DND-41 (cell line): Measurements from ENCODE around the gene TXNDC16.

Experiments used
- ATAC-seq: fragments of 200-7000 bp; cut with Tn5 transposase; 3 replicates; pipeline ENCODE4 v1.9.1; 2021; ENCODE audit warnings: low read depth; ENCODE audit not compliant: insufficient read depth
- DNase-seq: peaks from one replicate; pipeline ENCODE4 v3.0.0-alpha.2; 2020
- H2AFZ ChIP-seq: 2 replicates; pipeline ENCODE4 v1.6.0; 2012; ENCODE audit warnings: low read depth, low read length
- H3K27ac ChIP-seq: 2 replicates; pipeline ENCODE4 v1.5.1; 2012; ENCODE audit warnings: low read length, inconsistent platforms
- H3K27me3 ChIP-seq: fragments of 200-600 bp; sonication (generic); 2 replicates; pipeline ENCODE4 v1.6.0; 2012; ENCODE audit warnings: low read length, mild to moderate bottlenecking, inconsistent platforms; ENCODE audit not compliant: insufficient read depth, poor library complexity
- H3K36me3 ChIP-seq: 2 replicates; pipeline ENCODE4 v1.5.1; 2012; ENCODE audit warnings: low read length, inconsistent platforms; ENCODE audit not compliant: insufficient read depth
- H3K4me1 ChIP-seq: 2 replicates; pipeline ENCODE4 v1.5.1; 2012; ENCODE audit warnings: mild to moderate bottlenecking, low read length; ENCODE audit not compliant: insufficient read depth
- H3K4me2 ChIP-seq: 2 replicates; pipeline ENCODE4 v1.6.0; 2012; ENCODE audit warnings: mild to moderate bottlenecking, moderate library complexity, low read length, inconsistent platforms; ENCODE audit not compliant: insufficient read depth
- H3K4me3 ChIP-seq, 2 experiments: fragments of 200-600 bp in 1 of 2; shearing (Covaris generic) in 1 of 2; 2 replicates each; pipeline ENCODE4 v1.5.1; 2012 to 2016; ENCODE audit warnings: inconsistent platforms in 2 of 2, low read length in 2 of 2, mild to moderate bottlenecking in 2 of 2, low read depth in 1 of 2, moderate library complexity in 1 of 2
- H3K79me2 ChIP-seq: 2 replicates; pipeline ENCODE4 v1.6.0; 2012; ENCODE audit warnings: low read length, inconsistent platforms; ENCODE audit not compliant: insufficient read depth
- H3K9ac ChIP-seq: 2 replicates; pipeline ENCODE4 v1.6.0; 2012; ENCODE audit warnings: low read depth, mild to moderate bottlenecking, inconsistent platforms, low read length, moderate library complexity
- H3K9me3 ChIP-seq: 2 replicates; pipeline ENCODE4 v1.5.1; 2012; ENCODE audit warnings: low read length, moderate library complexity, mild to moderate bottlenecking, inconsistent platforms; ENCODE audit not compliant: insufficient read depth, severe bottlenecking
- H4K20me1 ChIP-seq: 2 replicates; pipeline ENCODE4 v1.6.0; 2012; ENCODE audit warnings: low read length; ENCODE audit not compliant: insufficient read depth
- CTCF ChIP-seq: IDR thresholded peaks from 2 replicates; pipeline ENCODE4 v1.5.1; 2012; ENCODE audit warnings: borderline replicate concordance, low read length, moderate library complexity, mild to moderate bottlenecking; ENCODE audit not compliant: poor library complexity, severe bottlenecking; ENCODE audit errors: extremely low read depth
- EZH2 ChIP-seq: IDR thresholded peaks from 3 replicates; pipeline ENCODE4 v1.6.1; 2012; ENCODE audit warnings: borderline replicate concordance, low read depth, mild to moderate bottlenecking, moderate library complexity, low read length, inconsistent platforms; ENCODE audit not compliant: severe bottlenecking

TXNDC16 gene

GRCh38 chr14:52446355-52446754 is 106.0 kb downstream of the TXNDC16 start:
- peaks cover 25% of the 10 kb centered on the region for H3K36me3 ChIP-seq
- no peaks in the 10 kb centered on the region for H3K9me3 ChIP-seq
- DNase-seq, result no peak
- H3K4me2 ChIP-seq, result no peak overlapping the region
- H3K4me3 ChIP-seq, result no peak overlapping the region
- TF ChIP-seq EZH2 (no peak), CTCF (no peak)
- H3K4me1 ChIP-seq, result peaks cover 6% of the 10 kb centered on the region
- ATAC-seq, result peak; percentile 56; the same call in 2 of the 3 replicates
- H2AFZ ChIP-seq, result no peak overlapping the region
- no peaks in the 10 kb centered on the region for H3K27me3 ChIP-seq
- H3K79me2 ChIP-seq, result no peaks in the 10 kb centered on the region
- H3K27ac ChIP-seq, result no peak overlapping the region
- no peak overlapping the region for H3K9ac ChIP-seq
- no peaks in the 10 kb centered on the region for H4K20me1 ChIP-seq

- Histone ChIP-seq H3K79me2 (no peaks in the 10 kb centered on the region), H3K9ac (no peak overlapping the region), H3K27ac (no peak overlapping the region), H3K4me3 (no peak overlapping the region), H3K36me3 (peaks cover 27% of the 10 kb centered on the region), H3K9me3 (no peaks in the 10 kb centered on the region), H3K27me3 (no peaks in the 10 kb centered on the region), H3K4me1 (no peaks in the 10 kb centered on the region), H3K4me2 (no peak overlapping the region), H4K20me1 (no peaks in the 10 kb centered on the region), H2AFZ (no peak overlapping the region)
- TF ChIP-seq EZH2 (no peak), CTCF (no peak)
- ATAC-seq, result no peak
- DNase-seq, result no peak
Measured at GRCh38 chr14:52443506-52443905, 108.8 kb downstream of the TXNDC16 start.

DNA sequence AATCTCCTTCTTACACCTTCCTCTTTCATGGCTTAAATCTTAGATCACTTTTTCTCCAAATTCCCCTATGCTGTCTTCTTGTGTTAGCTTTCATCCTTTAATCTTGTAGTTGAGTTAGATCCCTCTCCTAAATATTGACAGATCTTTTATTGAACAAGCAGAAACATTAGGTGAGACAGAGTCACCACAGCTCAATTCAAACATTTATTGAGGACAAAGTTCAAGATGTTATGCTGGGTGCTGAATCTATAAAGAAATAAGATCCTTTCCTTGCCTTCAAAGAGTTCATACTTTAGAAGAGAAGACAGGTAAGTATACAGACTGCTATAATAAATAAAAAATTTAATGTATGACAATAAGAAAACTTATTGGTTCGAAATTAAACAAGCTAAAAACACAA is 109.7 kb downstream of the TXNDC16 start:
- DNase-seq (no peak), ATAC-seq (no peak)
- Histone ChIP-seq H3K4me2 (no peak overlapping the region), H3K36me3 (peaks cover 24% of the 10 kb centered on the region), H3K27ac (no peak overlapping the region), H2AFZ (no peak overlapping the region), H3K9ac (no peak overlapping the region), H3K79me2 (no peaks in the 10 kb centered on the region), H3K4me3 (no peak overlapping the region), H3K9me3 (no peaks in the 10 kb centered on the region), H3K27me3 (no peaks in the 10 kb centered on the region), H3K4me1 (no peaks in the 10 kb centered on the region), H4K20me1 (no peaks in the 10 kb centered on the region)
- no peak for TF ChIP-seq CTCF
- no peak for TF ChIP-seq EZH2

DNA sequence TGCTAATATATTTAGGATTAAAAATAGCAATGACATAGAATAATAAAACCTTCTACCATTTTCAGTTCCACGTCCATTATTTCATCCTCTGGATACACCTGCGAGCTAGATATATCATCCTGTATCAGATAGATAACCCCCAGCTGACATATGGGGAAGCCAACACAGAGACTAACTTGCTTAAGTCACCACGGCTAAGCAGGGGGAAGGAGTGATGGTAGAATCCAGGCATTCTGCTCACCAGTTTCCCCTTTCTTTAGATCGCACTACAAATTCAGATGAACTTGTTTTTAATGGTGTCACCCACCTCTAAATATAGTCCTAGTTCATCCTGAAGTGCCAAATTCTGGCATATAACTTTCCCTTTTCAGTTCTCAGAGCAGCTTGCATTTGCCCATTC is 110.1 kb downstream of the TXNDC16 start:
- H3K9ac ChIP-seq, result no peak overlapping the region
- no peak for TF ChIP-seq CTCF
- TF ChIP-seq EZH2, result no peak
- no peaks in the 10 kb centered on the region for H4K20me1 ChIP-seq
- DNase-seq, result no peak
- no peak overlapping the region for H2AFZ ChIP-seq
- ATAC-seq, result no peak
- H3K27me3 ChIP-seq, result no peaks in the 10 kb centered on the region
- H3K27ac ChIP-seq, result no peak overlapping the region
- peaks cover 21% of the 10 kb centered on the region for H3K36me3 ChIP-seq
- H3K4me2 ChIP-seq, result no peak overlapping the region
- H3K4me3 ChIP-seq, result no peak overlapping the region
- no peaks in the 10 kb centered on the region for H3K79me2 ChIP-seq
- H3K4me1 ChIP-seq, result no peaks in the 10 kb centered on the region
- H3K9me3 ChIP-seq, result no peaks in the 10 kb centered on the region
